NT2/D1 (cell line): ENCODE data around the gene KLF13.

ENCODE experiments used
- DNase-seq: peaks from one replicate; pipeline ENCODE4 v3.0.0-alpha.2; 2011; ENCODE audit warnings: low read depth, low spot score
- H3K27me3 ChIP-seq: 2 replicates; pipeline ENCODE4 v1.6.0; 2011; ENCODE audit warnings: mild to moderate bottlenecking; ENCODE audit not compliant: insufficient read length, insufficient read depth
- H3K36me3 ChIP-seq: 2 replicates; pipeline ENCODE4 v1.6.1; 2011; ENCODE audit warnings: mild to moderate bottlenecking, low read length, mixed read lengths; ENCODE audit not compliant: insufficient read depth, insufficient read length
- H3K4me1 ChIP-seq: 2 replicates; pipeline ENCODE4 v1.5.1; 2011; ENCODE audit not compliant: insufficient read depth, insufficient read length
- H3K4me3 ChIP-seq: 2 replicates; pipeline ENCODE4 v1.5.1; 2011; ENCODE audit warnings: low read depth; ENCODE audit not compliant: insufficient read length
- H3K9ac ChIP-seq: 2 replicates; pipeline ENCODE4 v1.6.0; 2011; ENCODE audit warnings: low read depth; ENCODE audit not compliant: insufficient read length
- H3K9me3 ChIP-seq: 2 replicates; pipeline ENCODE4 v1.5.1; 2011; ENCODE audit warnings: mild to moderate bottlenecking, low read length; ENCODE audit not compliant: insufficient read depth
- SUZ12 ChIP-seq: IDR thresholded peaks from 2 replicates; pipeline ENCODE4 v1.6.1; 2011; ENCODE audit not compliant: insufficient read length, insufficient read depth; ENCODE audit errors: extremely low read depth
- YY1 ChIP-seq: IDR thresholded peaks from 2 replicates; pipeline ENCODE4 v1.6.1; 2011; ENCODE audit not compliant: insufficient read length, insufficient read depth
- ZNF274 ChIP-seq: IDR thresholded peaks from 2 replicates; pipeline ENCODE4 v1.6.1; 2011; ENCODE audit warnings: mild to moderate bottlenecking, low read depth, low read length

The KLF13 gene

DNA sequence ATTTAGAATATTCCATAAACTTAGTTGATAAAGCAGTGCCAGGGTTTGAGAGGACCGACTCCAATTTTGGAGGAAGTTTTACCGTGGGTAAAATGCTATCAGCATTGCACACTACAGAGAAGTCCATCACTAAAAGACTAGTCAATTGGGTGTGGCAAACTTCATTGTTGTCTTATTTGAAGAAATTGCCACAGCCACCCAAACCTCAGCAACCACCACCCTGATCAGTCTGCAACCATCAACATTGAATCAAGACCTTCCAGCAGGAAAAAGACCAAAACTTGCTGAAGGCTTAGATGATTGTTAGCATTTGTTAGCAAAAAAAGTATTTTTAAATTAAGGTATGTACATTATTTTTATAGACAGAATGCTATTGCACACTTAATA, 60.5 kb downstream of the KLF13 start:
- Histone ChIP-seq H3K4me1 (peaks cover 6% of the 10 kb centered on the region), H3K4me3 (no peak overlapping the region), H3K36me3 (no peaks in the 10 kb centered on the region), H3K9me3 (no peaks in the 10 kb centered on the region), H3K27me3 (no peaks in the 10 kb centered on the region), H3K9ac (no peak overlapping the region)
- DNase-seq, result no peak
- TF ChIP-seq ZNF274, result no peak
- no peak for TF ChIP-seq SUZ12
- TF ChIP-seq YY1, result no peak

DNA sequence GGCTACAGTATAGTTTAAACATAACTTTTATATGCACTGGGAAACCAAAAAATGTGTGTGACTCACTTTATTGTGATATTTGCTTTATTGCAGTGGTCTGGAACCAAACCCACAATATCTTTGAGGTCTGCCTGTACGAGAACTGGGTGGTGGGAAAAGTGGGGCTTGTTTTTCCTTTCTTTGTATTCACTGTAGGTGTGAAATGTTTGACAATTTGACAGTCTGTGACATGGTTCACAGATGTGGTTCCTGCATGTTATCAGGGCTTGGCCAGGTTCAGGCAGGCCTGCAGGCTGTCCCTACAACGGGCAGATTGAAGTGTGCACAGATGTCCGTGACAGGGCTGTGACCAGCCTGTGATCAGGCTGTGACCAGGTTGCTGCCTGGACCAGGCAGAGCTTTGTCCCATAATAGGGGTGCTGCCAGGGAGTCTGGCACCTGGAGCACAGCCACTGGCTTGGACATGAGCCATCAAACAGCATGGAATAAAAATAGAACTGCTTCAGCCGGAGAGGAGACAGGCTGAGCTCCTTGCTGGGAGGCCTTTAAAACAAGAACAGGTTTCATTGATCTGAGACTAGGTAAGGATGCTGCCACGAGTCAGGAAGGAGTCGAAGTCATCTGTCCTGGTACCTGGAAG, 61.0 kb downstream of the KLF13 start:
- H3K36me3 ChIP-seq, result no peaks in the 10 kb centered on the region
- H3K4me3 ChIP-seq, result no peak overlapping the region
- TF ChIP-seq YY1 (no peak), ZNF274 (no peak), SUZ12 (no peak)
- no peaks in the 10 kb centered on the region for H3K27me3 ChIP-seq
- no peaks in the 10 kb centered on the region for H3K9me3 ChIP-seq
- H3K4me1 ChIP-seq, result peaks cover 2% of the 10 kb centered on the region
- H3K9ac ChIP-seq, result peak overlapping the region; percentile 8
- DNase-seq, result no peak

DNA sequence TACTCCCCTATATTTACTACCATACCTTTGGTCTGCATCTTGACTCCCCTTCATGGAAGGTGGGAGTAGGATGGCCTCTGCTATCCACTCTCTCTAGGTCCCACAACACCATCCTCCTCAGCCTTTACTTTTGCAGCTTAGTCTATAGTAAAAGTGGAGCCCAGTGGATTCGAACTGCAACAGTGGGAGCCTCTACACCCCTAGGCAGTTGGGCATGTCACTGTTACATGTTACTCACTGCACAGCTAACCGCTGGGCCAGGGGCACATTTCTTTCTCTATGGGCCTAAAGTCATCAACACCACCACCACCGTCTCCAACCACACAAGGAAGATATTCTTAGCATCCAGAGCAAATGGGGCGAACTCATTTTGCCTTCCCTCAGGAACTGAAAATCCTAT, 62.9 kb downstream of the KLF13 start:
- H3K4me1 ChIP-seq, result peaks cover 4% of the 10 kb centered on the region
- no peak overlapping the region for H3K4me3 ChIP-seq
- peaks cover 17% of the 10 kb centered on the region for H3K27me3 ChIP-seq
- TF ChIP-seq ZNF274 (no peak), YY1 (no peak), SUZ12 (no peak)
- H3K9ac ChIP-seq, result no peak overlapping the region
- H3K9me3 ChIP-seq, result no peaks in the 10 kb centered on the region
- no peaks in the 10 kb centered on the region for H3K36me3 ChIP-seq
- no peak for DNase-seq

DNA sequence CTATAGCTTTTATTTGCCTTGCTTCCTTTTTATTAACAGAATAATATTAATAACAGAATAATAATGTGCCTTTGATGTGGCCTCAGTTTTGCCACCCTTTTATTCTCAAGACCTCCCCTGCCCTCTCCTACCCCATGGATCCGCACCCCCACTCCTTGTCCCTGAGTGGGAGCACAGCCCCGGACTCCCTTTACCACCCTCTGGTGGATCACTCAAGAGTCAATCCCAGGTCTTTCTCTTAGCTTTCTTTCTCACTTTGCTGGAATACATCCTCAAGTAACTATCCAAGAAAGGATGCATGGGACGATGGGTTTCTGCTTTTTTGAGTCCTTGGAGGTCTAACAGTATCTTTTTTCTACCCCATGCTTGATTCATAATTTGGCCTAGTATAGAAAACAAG, 63.4 kb downstream of the KLF13 start:
- TF ChIP-seq ZNF274 (no peak), YY1 (no peak)
- Histone ChIP-seq H3K4me3 (no peak overlapping the region), H3K9ac (no peak overlapping the region), H3K27me3 (peaks cover 18% of the 10 kb centered on the region), H3K4me1 (peaks cover 4% of the 10 kb centered on the region), H3K9me3 (no peaks in the 10 kb centered on the region), H3K36me3 (no peaks in the 10 kb centered on the region)
- no peak for DNase-seq

DNA sequence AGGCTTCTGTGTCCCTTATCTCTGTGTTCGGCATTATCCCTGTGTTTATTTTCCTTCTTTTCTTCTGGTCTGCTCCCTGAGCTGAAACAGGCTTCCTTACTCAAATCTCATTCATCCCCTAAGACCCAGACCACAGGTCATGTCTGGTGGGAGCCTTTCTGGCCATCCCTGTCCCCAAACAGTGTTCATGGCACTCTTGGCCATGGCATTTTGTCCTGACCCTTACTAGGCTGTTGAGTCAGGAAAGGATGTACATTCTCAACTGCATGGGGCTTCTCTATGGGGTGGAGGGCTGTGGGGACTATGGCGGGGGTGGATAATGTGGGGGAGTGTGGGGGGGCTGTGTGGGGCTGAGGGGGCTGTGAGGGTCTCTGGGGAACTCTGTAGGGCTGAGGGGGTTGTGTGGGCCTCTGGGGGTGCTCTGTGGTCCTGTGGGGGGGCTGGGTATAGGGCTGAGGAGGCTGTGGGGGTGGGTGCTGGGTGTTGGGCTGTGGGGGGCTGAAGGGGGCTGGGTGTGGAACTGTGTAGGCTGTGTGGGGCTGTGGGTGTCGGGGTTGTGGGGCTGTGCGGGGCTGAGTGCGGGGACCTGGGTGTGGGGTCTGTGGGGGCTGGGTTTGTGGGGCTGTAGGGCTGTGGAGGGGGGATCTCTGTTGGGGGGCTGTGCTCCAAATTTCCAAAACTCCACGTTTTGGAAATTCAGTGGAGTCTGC, 64.3 kb downstream of the KLF13 start:
- DNase-seq, result no peak
- TF ChIP-seq YY1, result no peak
- TF ChIP-seq SUZ12, result no peak
- TF ChIP-seq ZNF274, result no peak
- no peak overlapping the region for H3K9ac ChIP-seq
- peaks cover 18% of the 10 kb centered on the region for H3K27me3 ChIP-seq
- H3K4me1 ChIP-seq, result peaks cover 4% of the 10 kb centered on the region
- no peak overlapping the region for H3K4me3 ChIP-seq
- no peaks in the 10 kb centered on the region for H3K9me3 ChIP-seq
- H3K36me3 ChIP-seq, result no peaks in the 10 kb centered on the region

DNA sequence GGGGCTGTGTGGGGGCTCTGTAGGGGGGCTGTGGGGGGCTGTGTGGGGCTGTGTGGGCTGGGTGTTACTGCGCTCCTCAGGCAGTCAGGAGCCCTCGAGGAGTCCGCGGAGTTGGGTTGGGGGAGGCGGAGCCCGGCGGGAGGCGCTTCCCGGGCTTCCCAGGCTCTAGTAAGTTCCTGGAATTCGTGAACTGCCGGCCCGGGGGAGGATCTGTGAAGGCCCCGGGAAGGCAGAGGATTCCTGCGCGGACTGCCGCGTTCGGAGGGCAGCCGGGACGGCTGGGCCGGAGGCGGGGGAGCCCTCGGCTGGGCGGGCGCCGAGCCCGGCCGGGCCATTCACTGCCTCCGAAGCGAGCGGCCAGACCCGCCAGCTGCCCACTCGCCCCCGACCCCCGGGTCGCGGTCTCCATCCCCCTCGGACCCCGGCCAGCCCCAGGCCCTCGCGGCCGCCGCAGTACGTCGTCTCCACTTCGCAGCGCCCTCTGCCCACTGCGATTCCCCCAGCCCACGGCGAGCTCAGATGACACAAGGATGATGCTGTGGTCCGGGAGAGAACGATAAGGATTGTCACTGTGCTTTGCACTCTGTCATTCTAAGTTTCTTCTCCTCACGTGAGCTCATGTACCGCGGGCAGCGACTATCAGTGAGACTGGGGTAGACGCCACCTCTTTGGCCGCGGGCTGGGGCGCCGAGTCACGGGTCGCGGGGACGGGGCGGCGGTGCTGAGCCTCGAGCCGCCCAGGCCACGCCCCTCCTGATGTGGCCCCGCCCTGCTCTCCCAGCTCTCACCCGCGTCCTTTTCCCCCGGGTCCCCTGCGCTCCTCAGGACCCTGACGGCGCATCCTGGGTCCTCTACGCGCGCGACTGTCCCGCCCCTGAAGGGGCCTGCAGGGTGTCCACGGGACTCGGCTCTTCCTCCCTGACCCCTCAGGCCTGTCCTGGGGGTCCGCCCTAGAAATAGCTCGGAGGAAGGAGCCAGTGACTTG, 65.3 kb downstream of the KLF13 start:
- no peak for TF ChIP-seq SUZ12
- no peak for TF ChIP-seq YY1
- TF ChIP-seq ZNF274, result no peak
- H3K27me3 ChIP-seq, result peaks cover 18% of the 10 kb centered on the region
- DNase-seq, result no peak
- H3K4me3 ChIP-seq, result peak overlapping the region; percentile 68
- peak overlapping the region; percentile 80 for H3K9ac ChIP-seq
- H3K9me3 ChIP-seq, result no peaks in the 10 kb centered on the region
- no peaks in the 10 kb centered on the region for H3K36me3 ChIP-seq
- peaks cover 4% of the 10 kb centered on the region for H3K4me1 ChIP-seq

DNA sequence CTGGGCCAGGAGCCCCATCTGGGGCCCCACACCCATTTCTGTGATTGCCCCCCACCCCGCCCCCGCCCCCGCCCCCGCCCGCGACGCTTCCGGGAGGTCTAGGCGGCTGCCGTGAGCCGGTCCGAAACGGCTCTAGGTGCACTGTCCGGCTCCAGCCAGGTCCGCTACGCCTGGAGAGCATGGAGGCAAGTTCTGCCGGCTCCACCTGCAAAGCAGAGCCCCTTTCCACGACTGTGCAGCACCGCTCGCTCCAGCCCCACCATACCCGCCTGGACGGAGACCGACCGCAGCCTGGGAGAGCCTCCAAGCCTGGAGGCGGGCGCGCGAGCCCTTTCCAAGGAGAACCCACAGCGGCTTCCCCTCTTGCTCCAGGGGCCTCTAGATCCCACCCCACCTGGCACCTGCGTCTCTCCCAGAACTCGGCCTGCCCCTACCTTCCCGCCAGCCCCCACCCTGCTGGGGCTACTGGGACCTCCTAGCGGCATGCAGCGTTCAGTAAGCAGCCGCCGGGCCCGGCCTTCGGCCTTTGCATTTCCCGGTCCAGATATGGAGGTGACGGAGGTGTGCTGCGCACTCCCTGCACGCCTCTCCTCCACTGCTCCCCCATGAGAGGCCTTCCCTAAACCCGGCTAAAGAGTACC, 66.2 kb downstream of the KLF13 start:
- H3K4me3 ChIP-seq, result peak overlapping the region; percentile 68
- DNase-seq, result no peak

More for the DNA sequence above, 66.2 kb downstream of the KLF13 start:
- H3K9ac ChIP-seq, result no peak overlapping the region
- TF ChIP-seq SUZ12, result no peak
- no peak for TF ChIP-seq YY1
- no peaks in the 10 kb centered on the region for H3K36me3 ChIP-seq
- peaks cover 18% of the 10 kb centered on the region for H3K27me3 ChIP-seq
- H3K9me3 ChIP-seq, result no peaks in the 10 kb centered on the region
- H3K4me1 ChIP-seq, result peaks cover 4% of the 10 kb centered on the region
